IMR-90 (cell line): ENCODE data around the gene PAX2. TPM values are rescaled to one million over a fixed set of nuclear protein-coding genes. Genes with fewer than 3 reads are reported as not detected.

ENCODE experiments used
- ATAC-seq: fragments of 200-7000 bp; cut with Tn5 transposase; 2 replicates; pipeline ENCODE4 v1.9.1; 2020; ENCODE audit warnings: low read depth, mild to moderate bottlenecking, moderate library complexity
- BruUV-seq: library from RNA; stranded (reverse); fragments of 400-500 nt; replicated peaks from 2 replicates; lab custom pipeline; 2021; lab: Mats Ljungman, UMichigan
- CTCF ChIA-PET: fragments of 300-600 bp; formaldehyde crosslinking; extraction: SDS; loops from one replicate; lab custom pipeline; 2021; ENCODE audit warnings: antibody characterized with exemption; lab: Yijun Ruan, JAX
- POLR2A ChIA-PET: fragments of 300-600 bp; sonication (Branson Sonifier 250); formaldehyde crosslinking; loops from one replicate; lab custom pipeline; 2022; ENCODE audit warnings: antibody characterized with exemption; ENCODE audit not compliant: unreplicated experiment; lab: Charles Lee
- DNase-seq: peaks from one replicate; pipeline ENCODE4 v3.0.0; 2013
- H2AFZ ChIP-seq: replicated peaks from 2 replicates; pipeline ENCODE3; 2013; ENCODE audit warnings: low read length, mild to moderate bottlenecking; ENCODE audit not compliant: poor library complexity
- H2AK5ac ChIP-seq: 2 replicates; pipeline ENCODE4 v1.6.1; 2013; ENCODE audit warnings: low read depth, low read length, inconsistent platforms
- H2AK9ac ChIP-seq: replicated peaks from 2 replicates; pipeline ENCODE3; 2013; ENCODE audit warnings: mild to moderate bottlenecking, low read depth, low read length, moderate library complexity; ENCODE audit not compliant: poor library complexity
- H2BK120ac ChIP-seq: 2 replicates; pipeline ENCODE4 v1.6.1; 2013; ENCODE audit warnings: low read depth, low read length, inconsistent platforms
- H2BK15ac ChIP-seq: 3 replicates; pipeline ENCODE4 v1.6.1; 2013; ENCODE audit warnings: low read depth, low read length, inconsistent platforms
- H2BK20ac ChIP-seq: 2 replicates; pipeline ENCODE4 v1.6.1; 2013; ENCODE audit warnings: low read depth, mild to moderate bottlenecking, inconsistent platforms, low read length, moderate library complexity
- H2BK5ac ChIP-seq: 2 replicates; pipeline ENCODE4 v1.6.1; 2013; ENCODE audit warnings: mild to moderate bottlenecking, low read depth, low read length, inconsistent platforms; ENCODE audit not compliant: poor library complexity, severe bottlenecking
- H3K14ac ChIP-seq: replicated peaks from 2 replicates; pipeline ENCODE4 v1.6.1; 2013; ENCODE audit warnings: low read depth, low read length, inconsistent platforms
- H3K18ac ChIP-seq: 2 replicates; pipeline ENCODE4 v1.6.1; 2013; ENCODE audit warnings: low read depth, low read length, control low read depth
- H3K23ac ChIP-seq: 2 replicates; pipeline ENCODE4 v1.6.1; 2013; ENCODE audit warnings: low read depth, low read length, inconsistent platforms
- H3K27ac ChIP-seq: 2 replicates; pipeline ENCODE4 v1.5.1; 2013; ENCODE audit warnings: mild to moderate bottlenecking, control low read depth, low read length; ENCODE audit not compliant: insufficient read depth
- H3K27me3 ChIP-seq: 2 replicates; pipeline ENCODE4 v1.6.1; 2013; ENCODE audit warnings: low read length; ENCODE audit not compliant: control insufficient read depth, insufficient read depth
- H3K36me3 ChIP-seq: 2 replicates; pipeline ENCODE4 v1.6.1; 2013; ENCODE audit warnings: low read length, mixed read lengths; ENCODE audit not compliant: control insufficient read depth, insufficient read depth
- H3K4ac ChIP-seq: 2 replicates; pipeline ENCODE4 v1.6.1; 2013; ENCODE audit warnings: low read depth, low read length, inconsistent platforms
- H3K4me1 ChIP-seq: 2 replicates; pipeline ENCODE4 v1.6.1; 2013; ENCODE audit warnings: low read length, mixed read lengths; ENCODE audit not compliant: control insufficient read depth, insufficient read depth
- H3K4me2 ChIP-seq: 2 replicates; pipeline ENCODE4 v1.6.1; 2013; ENCODE audit warnings: low read depth, mild to moderate bottlenecking, control low read depth, low read length, moderate library complexity
- H3K4me3 ChIP-seq: 2 replicates; pipeline ENCODE4 v1.5.1; 2013; ENCODE audit warnings: low read depth, mild to moderate bottlenecking, control low read depth, low read length, moderate library complexity; ENCODE audit not compliant: insufficient read depth
- H3K56ac ChIP-seq: 2 replicates; pipeline ENCODE4 v1.6.1; 2013; ENCODE audit warnings: low read length, inconsistent platforms; ENCODE audit not compliant: insufficient read depth; ENCODE audit errors: extremely low read depth
- H3K79me1 ChIP-seq, 2 experiments: 2 replicates each; pipeline ENCODE4 v1.6.1; 2013; ENCODE audit warnings: low read length in 2 of 2, inconsistent platforms in 1 of 2, low read depth in 1 of 2
- H3K9ac ChIP-seq: 2 replicates; pipeline ENCODE4 v1.6.1; 2013; ENCODE audit warnings: low read depth, low read length, control low read depth
- H3K9me1 ChIP-seq: 2 replicates; pipeline ENCODE4 v1.6.1; 2013; ENCODE audit warnings: low read length, inconsistent platforms; ENCODE audit not compliant: insufficient read depth
- H3K9me3 ChIP-seq: 2 replicates; pipeline ENCODE4 v1.6.1; 2013; ENCODE audit warnings: low read length; ENCODE audit not compliant: control insufficient read depth, insufficient read depth
- H4K20me1 ChIP-seq: 2 replicates; pipeline ENCODE4 v1.6.1; 2013; ENCODE audit warnings: low read length, inconsistent platforms; ENCODE audit not compliant: insufficient read depth
- H4K5ac ChIP-seq: 2 replicates; pipeline ENCODE4 v1.6.1; 2013; ENCODE audit warnings: mild to moderate bottlenecking, low read depth, low read length, control low read depth
- H4K8ac ChIP-seq, 2 experiments: 2 replicates each; pipeline ENCODE4 v1.6.1; 2013; ENCODE audit warnings: low read depth in 2 of 2, low read length in 2 of 2, control low read depth in 1 of 2, inconsistent platforms in 1 of 2
- H4K91ac ChIP-seq: 2 replicates; pipeline ENCODE4 v1.6.1; 2013; ENCODE audit warnings: low read depth, low read length, inconsistent platforms; ENCODE audit not compliant: insufficient read depth
- CEBPB ChIP-seq: IDR thresholded peaks from 2 replicates; pipeline ENCODE4 v1.6.1; 2012; ENCODE audit warnings: low read depth, low read length, improper control_type of control experiment
- MAFK ChIP-seq: IDR thresholded peaks from 2 replicates; pipeline ENCODE4 v1.6.1; 2012; ENCODE audit warnings: low read depth, low read length, improper control_type of control experiment
- NFE2L2 ChIP-seq: fragments of 150-350 bp; IDR thresholded peaks from 2 replicates; pipeline ENCODE4 v1.6.1; 2016; ENCODE audit warnings: low read depth, mild to moderate bottlenecking, low read length
- WGBS, 2 experiments: methylation state at CpG; one replicate each; pipeline versions ENCODE4 v1.1.5 to v1.1.7; 2013; ENCODE audit warnings: missing lambda C conversion rate in 2 of 2; ENCODE audit not compliant: insufficient read length in 1 of 2; ENCODE audit errors: extremely low coverage in 2 of 2; 5-methylcytosine and 5-hydroxymethylcytosine counted together
- dilution Hi-C: fragments of 300-500 bp; cut with HindIII; formaldehyde crosslinking; loops from one replicate; pipeline ENCODE4 v1.14.3; 2018; ENCODE audit warnings: low sequenced_read_pairs; ENCODE audit not compliant: unreplicated experiment
- in situ Hi-C: fragments of 300-500 bp; cut with MboI; formaldehyde crosslinking; loops from 3 replicates; pipeline ENCODE4 v1.14.3; 2019; ENCODE audit warnings: low sequenced_read_pairs, inconsistent platforms, mixed read lengths
- intact Hi-C: fragments of 100-400 bp; cut with micrococcal nuclease; formaldehyde crosslinking; loops from 2 replicates; pipeline ENCODE4 v1.10.0; 2022
- polyA plus RNA-seq, 3 experiments: library from polyadenylated mRNA; depleted of rRNA; stranded (reverse); fragments of >200 nt; gene quantifications; 2 replicates each; pipeline ENCODE4 v1.2.3, GENCODE V29; 2012; ENCODE audit warnings: low replicate concordance in 1 of 3
- total RNA-seq: library from RNA; depleted of rRNA; stranded (reverse); fragments of >200 nt; gene quantifications from 2 replicates; pipeline ENCODE4 v1.2.3, GENCODE V29; 2012

Gene PAX2
- total and polyA plus RNA-seq, 2 of the 4 experiments (the other 2 are of a cell fraction): not detected

DNA sequence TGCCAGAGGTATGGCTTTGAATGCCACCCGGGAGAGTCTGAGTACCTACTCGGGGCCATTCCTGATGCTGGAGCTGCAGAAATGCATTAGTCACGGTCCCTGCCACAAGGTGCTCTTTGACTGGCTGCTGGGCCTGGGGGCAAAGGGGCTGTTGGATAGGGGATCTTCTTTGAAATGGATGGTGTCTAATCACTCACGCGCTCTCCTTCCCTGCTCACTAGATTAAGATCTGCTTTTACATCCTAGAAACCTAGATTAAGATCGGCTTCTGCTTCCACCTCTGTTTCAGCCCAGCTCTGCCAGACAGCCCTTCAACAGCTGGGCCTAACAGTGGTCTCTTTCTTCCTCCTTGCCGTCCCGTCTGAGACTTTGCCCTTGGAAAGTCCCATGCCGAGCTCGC lies 57.2 kb downstream of the PAX2 start:
- no peak overlapping the region for H2BK20ac ChIP-seq
- H4K8ac ChIP-seq: no peak overlapping the region
- no peak overlapping the region for H3K27ac ChIP-seq
- in situ Hi-C loops: no loop called here
- no peak overlapping the region for H3K14ac ChIP-seq
- H4K20me1 ChIP-seq: no peaks in the 10 kb centered on the region
- 14% methylated on average over 1 of the region's 10 CpGs; no CpG with 5 or more reads in 1 of the 2 experiments for WGBS, 2 experiments
- peaks cover 68% of the 10 kb centered on the region for H3K27me3 ChIP-seq
- H3K9me1 ChIP-seq: no peaks in the 10 kb centered on the region
- H4K91ac ChIP-seq: no peak overlapping the region
- no peak overlapping the region for H3K18ac ChIP-seq
- no peak overlapping the region for H2BK5ac ChIP-seq
- no peak overlapping the region for H3K56ac ChIP-seq
- no peaks in the 10 kb centered on the region for H3K79me1 ChIP-seq
- no peak overlapping the region for H2BK15ac ChIP-seq
- H3K4ac ChIP-seq: no peak overlapping the region
- no peaks in the 10 kb centered on the region for H3K4me1 ChIP-seq
- H3K4me3 ChIP-seq: no peak overlapping the region
- H2AK9ac ChIP-seq: no peak overlapping the region
- no peak overlapping the region for H2AFZ ChIP-seq
- no peak for ATAC-seq
- H2BK120ac ChIP-seq: no peak overlapping the region
- H3K9me3 ChIP-seq: no peaks in the 10 kb centered on the region
- TF ChIP-seq CEBPB (no peak), NFE2L2 (no peak), MAFK (no peak)
- H3K23ac ChIP-seq: no peak overlapping the region
- CTCF ChIA-PET: no interaction called here
- no peak for DNase-seq
- no peak overlapping the region for H3K4me2 ChIP-seq
- no peak overlapping the region for H3K9ac ChIP-seq
- H4K5ac ChIP-seq: no peak overlapping the region
- intact Hi-C loops: no loop called here
- no TSS peak for BruUV-seq
- dilution Hi-C loops: no loop called here
- no peaks in the 10 kb centered on the region for H3K36me3 ChIP-seq
- no peak overlapping the region for H2AK5ac ChIP-seq
- POLR2A ChIA-PET: no interaction called here
